Heart right ventricle (tissue), 16 donors: Measurements from ENCODE around the gene SRD5A1. TPM values are rescaled to one million over a fixed set of nuclear protein-coding genes. Genes with fewer than 3 reads are reported as not detected.

Source experiments
- ATAC-seq, 8 donors: fragments of 200-7000 bp; cut with Tn5 transposase; one replicate each; pipeline ENCODE4 v1.9.1; 2020; ENCODE audit warnings: mild to moderate bottlenecking in 8 of 8, moderate library complexity in 8 of 8, moderate number of reproducible peaks in 1 of 8
- DNase-seq, 2 donors: peaks; one replicate each; pipeline ENCODE4 v3.0.0-alpha.2; 2020
- H3K27ac ChIP-seq, 10 donors: fragments of 200-600 bp; sonication (generic) in 2 of 10; one replicate each; pipeline versions ENCODE4 v1.5.0 to v1.8.0; 2020 to 2022; ENCODE audit warnings: mild to moderate bottlenecking in 3 of 10
- H3K27me3 ChIP-seq, 7 donors: fragments of 200-600 bp; one replicate each; pipeline ENCODE4 v1.8.0; 2021 to 2022; ENCODE audit warnings: mild to moderate bottlenecking in 2 of 7
- H3K36me3 ChIP-seq, 9 donors: fragments of 200-600 bp; sonication (generic) in 1 of 9; one replicate each; pipeline versions ENCODE4 v1.5.0 to v1.8.0; 2020 to 2022; ENCODE audit warnings: mild to moderate bottlenecking in 2 of 9
- H3K4me1 ChIP-seq, 9 donors: fragments of 200-600 bp; sonication (generic) in 1 of 9; one replicate each; pipeline versions ENCODE4 v1.5.0 to v1.8.0; 2020 to 2022; ENCODE audit warnings: mild to moderate bottlenecking in 4 of 9
- H3K4me3 ChIP-seq, 10 donors: fragments of 200-600 bp; sonication (generic) in 2 of 10; one replicate each; pipeline versions ENCODE4 v1.5.0 to v1.8.0; 2020 to 2022; ENCODE audit warnings: mild to moderate bottlenecking in 7 of 10, moderate library complexity in 2 of 10
- H3K9me3 ChIP-seq, 11 donors: fragments of 200-600 bp in 10 of 11; sonication (generic) in 2 of 11; one replicate each; pipeline versions ENCODE4 v1.5.0 to v1.8.0; 2013 to 2022; ENCODE audit warnings: mild to moderate bottlenecking in 2 of 11, control low read depth in 1 of 11, moderate library complexity in 1 of 11
- WGBS, 2 donors: extraction: QIAGEN DNeasy Blood & Tissue Kit; methylation state at CpG; one replicate each; pipeline ENCODE4 v1.1.7; 2013; ENCODE audit warnings: inconsistent platforms in 1 of 2; 5-methylcytosine and 5-hydroxymethylcytosine counted together
- intact Hi-C, 10 donors: fragments of 100-400 bp; cut with DNase I; formaldehyde crosslinking; loops; one replicate each; pipeline versions ENCODE4 v1.11.1 to v1.14.2; 2022
- polyA plus RNA-seq, 2 donors: library from polyadenylated mRNA; stranded (reverse); fragments of 200-250 nt; gene quantifications; one replicate each; pipeline ENCODE4 v1.2.3, GENCODE V29; 2013
- total RNA-seq, 10 donors: library from RNA; stranded (reverse); fragmentation: NEBNext Ultra II Directional in 3 of 10; extraction: Animal tissue kit (Norgen Biotek cat#: 25700) in 3 of 10; gene quantifications; one replicate each; pipeline versions ENCODE4 v1.2.1 to v1.2.4, GENCODE V29; 2021 to 2023
- TF ChIP-seq, protein P1 (sequence below), 9 donors: fragments of 200-600 bp; sonication (generic) in 2 of 9; IDR thresholded peaks; one replicate each; pipeline versions ENCODE4 v1.5.0 to v1.8.0; 2021 to 2022; ENCODE audit warnings: antibody characterized with exemption in 9 of 9, mild to moderate bottlenecking in 5 of 9, moderate library complexity in 1 of 9
- donor health status: Arrhythmogenic right ventricular cardiomyopathy.
- donor health status: ischemic (EF 13 %, LVEDD 7.1; RV severe dilation, severe dysfunction).
- donor health status: healthy with polysubstance abuse.
- donor health status: DM: no; HTN: yes; CAD: no.
- donor health status: DM: no; HTN: no; CAD: no.
- donor health status: ischemic (EF 25% LVEDD 6.9; RV normal size, moderate dysfunction).
- donor health status: ischemic (EF 25% LVEDD 5.7; RV mildly dilated, moderate dysfunction).
- donor health status: healthy.
- donor health status: DM: yes; HTN: yes; CAD: no.
- donor health status: Ischemic cardiomyopathy.
- donor health status: ischemic (EF 35%, LVEDD 5.7; RV mildly dilated, moderate dysfunction).
- donor health status: nonischemic (EF 11% LVEDD 7.7; RV severe dilation, severe dysfunction).
- donor health status: DM: yes; HTN: yes; CAD: no.
- donor health status: PGD.
- donor health status: ischemic (EF 29% LVEDD 5.4; RV normal size, mild dysfunction).
- donor health status: nonischemic (EF 23%, LVEDD 6.1; RV moderate dilation, normal function).

The SRD5A1 gene
- total and polyA plus RNA-seq, 12 donors: 1.0 to 5.5 (median 3.1) TPM

DNA sequence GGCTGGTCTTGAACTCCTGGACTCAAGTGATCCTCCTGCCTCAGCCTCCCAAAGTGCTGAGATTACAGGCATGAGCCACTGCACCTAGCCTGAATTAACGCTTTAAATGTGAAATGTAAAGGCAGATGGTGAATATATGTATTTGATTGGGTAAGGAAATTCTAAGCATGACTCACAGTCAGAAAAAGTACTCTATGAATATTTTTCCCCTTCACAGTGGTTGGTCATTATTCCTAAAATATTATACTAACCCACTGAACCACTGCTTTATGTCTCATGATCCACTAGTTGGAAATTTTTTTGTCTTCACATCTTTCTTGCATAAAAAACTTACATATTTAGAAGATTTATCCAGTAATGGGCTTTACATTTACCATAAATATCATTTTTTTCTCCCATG is 65.5 kb downstream of the SRD5A1 start:
- DNase-seq (no peak), ATAC-seq (no peak)
- 80 to 92% methylated on average over 1 of the region's 1 CpG for WGBS, 2 donors
- peaks cover 0 to 16% (median 0%) of the 10 kb centered on the region in 7 donors for H3K27me3 ChIP-seq
- H3K9me3 ChIP-seq: no peaks in the 10 kb centered on the region
- intact Hi-C loops: no loop called here
- H3K4me1 ChIP-seq: peaks cover 3 to 5% (median 4%) of the 10 kb centered on the region in 9 donors
- H3K36me3 ChIP-seq: no peaks in the 10 kb centered on the region
- TF ChIP-seq, protein P1, sequence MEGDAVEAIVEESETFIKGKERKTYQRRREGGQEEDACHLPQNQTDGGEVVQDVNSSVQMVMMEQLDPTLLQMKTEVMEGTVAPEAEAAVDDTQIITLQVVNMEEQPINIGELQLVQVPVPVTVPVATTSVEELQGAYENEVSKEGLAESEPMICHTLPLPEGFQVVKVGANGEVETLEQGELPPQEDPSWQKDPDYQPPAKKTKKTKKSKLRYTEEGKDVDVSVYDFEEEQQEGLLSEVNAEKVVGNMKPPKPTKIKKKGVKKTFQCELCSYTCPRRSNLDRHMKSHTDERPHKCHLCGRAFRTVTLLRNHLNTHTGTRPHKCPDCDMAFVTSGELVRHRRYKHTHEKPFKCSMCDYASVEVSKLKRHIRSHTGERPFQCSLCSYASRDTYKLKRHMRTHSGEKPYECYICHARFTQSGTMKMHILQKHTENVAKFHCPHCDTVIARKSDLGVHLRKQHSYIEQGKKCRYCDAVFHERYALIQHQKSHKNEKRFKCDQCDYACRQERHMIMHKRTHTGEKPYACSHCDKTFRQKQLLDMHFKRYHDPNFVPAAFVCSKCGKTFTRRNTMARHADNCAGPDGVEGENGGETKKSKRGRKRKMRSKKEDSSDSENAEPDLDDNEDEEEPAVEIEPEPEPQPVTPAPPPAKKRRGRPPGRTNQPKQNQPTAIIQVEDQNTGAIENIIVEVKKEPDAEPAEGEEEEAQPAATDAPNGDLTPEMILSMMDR (IDR thresholded peaks at IDR 0.05): no peak
- H3K27ac ChIP-seq: no peak overlapping the region
- H3K4me3 ChIP-seq: no peak overlapping the region

DNA sequence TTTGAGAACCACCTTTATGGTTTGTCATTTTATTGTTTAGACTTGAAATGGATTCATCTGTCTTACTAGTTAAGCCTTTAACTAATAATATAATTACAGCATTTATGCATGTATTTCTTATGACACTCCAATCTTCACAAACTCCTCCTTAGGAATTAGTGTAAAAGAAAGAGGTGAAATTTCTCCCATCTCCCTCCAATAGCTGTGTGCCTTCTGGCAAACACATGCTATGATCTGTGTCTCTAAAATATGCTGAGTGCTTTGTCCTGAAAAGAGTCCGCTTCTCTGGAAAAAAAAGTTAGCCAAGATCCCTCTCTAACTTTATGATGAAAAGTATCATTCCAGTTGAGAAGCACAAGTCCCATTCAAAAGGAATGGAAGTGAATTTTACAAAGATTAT is 66.1 kb downstream of the SRD5A1 start:
- intact Hi-C loops: no loop called here
- H3K27me3 ChIP-seq: peaks cover 0 to 13% (median 0%) of the 10 kb centered on the region in 7 donors
- no peaks in the 10 kb centered on the region for H3K9me3 ChIP-seq
- TF ChIP-seq, protein P1 (IDR thresholded peaks at IDR 0.05): no peak
- DNase-seq (no peak), ATAC-seq (no peak)
- no peaks in the 10 kb centered on the region for H3K36me3 ChIP-seq
- H3K4me1 ChIP-seq: peaks cover 6 to 12% (median 10%) of the 10 kb centered on the region in 9 donors
- no peak overlapping the region for H3K27ac ChIP-seq
- WGBS, 2 donors: 80 to 90% methylated on average over 1 of the region's 1 CpG
- no peak overlapping the region for H3K4me3 ChIP-seq

DNA sequence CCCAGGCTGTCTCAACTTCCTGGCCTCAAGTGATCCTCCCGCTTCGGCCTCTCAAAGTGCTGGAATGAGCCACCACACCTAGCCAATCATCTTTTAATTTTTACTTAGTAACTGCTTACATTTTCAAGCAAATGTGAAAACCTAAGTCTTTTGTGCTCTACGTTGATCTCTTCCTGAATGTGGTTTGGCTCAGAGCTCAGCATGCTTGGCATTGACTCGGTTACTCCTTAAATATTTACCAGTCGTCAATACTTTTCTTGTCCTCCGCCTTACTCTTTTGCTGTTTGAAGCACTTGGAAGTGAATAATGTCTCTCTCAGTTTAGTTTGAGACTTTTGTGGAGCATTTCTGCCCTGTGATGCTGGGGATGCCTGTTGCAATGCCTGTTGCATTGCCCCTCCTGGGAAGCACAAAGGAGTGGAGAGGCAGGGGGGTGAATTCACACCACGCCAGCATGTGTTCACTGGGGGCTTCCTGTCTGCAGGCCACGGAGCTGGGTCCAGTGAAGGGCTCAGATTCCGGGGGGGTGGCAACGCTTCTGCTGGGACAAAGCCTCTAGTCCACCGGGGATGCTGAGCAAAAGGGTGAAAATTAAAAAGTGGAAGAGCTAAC is 66.9 kb downstream of the SRD5A1 start:
- Histone ChIP-seq H3K4me3 (no peak overlapping the region), H3K27me3 (peaks cover 0 to 13% (median 0%) of the 10 kb centered on the region in 7 donors), H3K36me3 (no peaks in the 10 kb centered on the region), H3K4me1 (peaks cover 12 to 20% (median 17%) of the 10 kb centered on the region in 9 donors), H3K27ac (no peak overlapping the region), H3K9me3 (no peaks in the 10 kb centered on the region)
- intact Hi-C loops: loop anchor here in 2 of 10 donors (5.0 kb wide), 1 partner anchor 63 kb away; no protein-coding TSS in a partner anchor
- TF ChIP-seq, protein P1 (IDR thresholded peaks at IDR 0.05): no peak
- ATAC-seq (no peak), DNase-seq (no peak)
- WGBS, 2 donors: 65 to 68% methylated on average over 11 of the region's 11 CpGs

DNA sequence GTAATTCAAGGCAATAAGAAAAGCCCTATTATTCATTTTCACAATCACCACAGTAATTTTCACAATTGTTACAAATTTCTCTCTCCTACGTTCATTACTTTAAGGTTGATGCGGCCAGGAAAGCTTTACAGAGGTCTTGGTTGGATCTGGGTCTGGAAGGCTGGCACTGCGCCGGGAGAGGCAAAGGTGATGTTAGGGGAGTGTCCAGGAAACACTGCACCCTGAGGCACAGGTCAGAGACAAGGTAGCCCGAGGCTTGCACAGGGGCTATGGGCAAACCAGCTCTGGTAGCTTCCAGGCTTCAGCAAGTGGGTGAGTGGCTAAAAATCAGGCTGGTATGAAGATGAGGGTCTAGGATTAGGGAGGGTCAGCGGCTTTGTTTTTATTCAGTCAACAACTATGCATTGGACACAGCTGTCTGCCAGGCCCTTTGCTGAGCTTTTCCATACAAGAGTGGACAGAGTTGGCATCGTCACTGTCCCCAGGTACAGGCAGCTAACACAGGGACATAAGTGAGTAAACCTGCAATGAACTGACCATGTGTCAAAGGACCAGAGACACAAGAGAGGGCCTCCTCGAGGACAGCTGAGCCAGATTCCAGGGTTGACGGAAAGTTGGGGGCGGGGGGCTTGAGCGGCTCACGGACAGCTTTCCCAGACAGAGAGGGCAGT is 67.6 kb downstream of the SRD5A1 start:
- Histone ChIP-seq H3K27ac (no peak overlapping the region), H3K4me3 (no peak overlapping the region), H3K9me3 (no peaks in the 10 kb centered on the region), H3K27me3 (peaks cover 0 to 13% (median 0%) of the 10 kb centered on the region in 7 donors), H3K36me3 (no peaks in the 10 kb centered on the region), H3K4me1 (peaks cover 12 to 25% (median 21%) of the 10 kb centered on the region in 9 donors)
- WGBS, 2 donors: 82 to 85% methylated on average over 12 of the region's 12 CpGs
- TF ChIP-seq, protein P1 (IDR thresholded peaks at IDR 0.05): no peak
- DNase-seq: no peak
- intact Hi-C loops: loop anchor here in 2 of 10 donors (5.0 kb wide), 1 partner anchor 64 kb away; no protein-coding TSS in a partner anchor
- no peak for ATAC-seq
